Esophagus muscularis mucosa (tissue), 4 donors: ENCODE data around the gene SWT1. TPM values are rescaled to one million over a fixed set of nuclear protein-coding genes. Genes with fewer than 3 reads are reported as not detected.

ENCODE experiments used
- DNase-seq: peaks from one replicate; pipeline ENCODE4 v3.0.0-alpha.2; 2017; ENCODE audit errors: extremely low spot score
- H3K27ac ChIP-seq, 4 donors: fragments of 200-600 bp; sonication (generic); replicated peaks in 1 of 4; 1 replicate in 3 of 4; 2 replicates in 1 of 4; pipeline ENCODE4 v1.5.1; 2016 to 2019; ENCODE audit warnings: mild to moderate bottlenecking in 1 of 4
- H3K27me3 ChIP-seq, 4 donors: fragments of 200-600 bp; sonication (generic); one replicate each; pipeline versions ENCODE4 v1.5.1 to v1.6.0; 2016 to 2019
- H3K36me3 ChIP-seq, 4 donors: fragments of 200-600 bp; sonication (generic); one replicate each; pipeline ENCODE4 v1.5.1; 2016 to 2019
- H3K4me1 ChIP-seq, 4 donors: fragments of 200-600 bp; sonication (generic); one replicate each; pipeline ENCODE4 v1.5.1; 2016 to 2019
- H3K4me3 ChIP-seq, 4 donors: fragments of 200-600 bp; sonication (generic); 1 replicate in 2 of 4; 2 replicates in 2 of 4; pipeline ENCODE4 v1.5.1; 2016 to 2019; ENCODE audit warnings: mild to moderate bottlenecking in 4 of 4, moderate library complexity in 1 of 4
- H3K9me3 ChIP-seq, 4 donors: fragments of 200-600 bp; sonication (generic); 1 replicate in 3 of 4; 2 replicates in 1 of 4; pipeline ENCODE4 v1.5.1; 2016 to 2019
- CTCF ChIP-seq, 3 experiments: fragments of 200-600 bp in 2 of 3; fragments of 450-650 bp in 1 of 3; sonication (generic) in 2 of 3; IDR thresholded peaks; one replicate each; pipeline ENCODE4 v1.5.1; 2017 to 2019; ENCODE audit warnings: antibody characterized with exemption in 3 of 3, mild to moderate bottlenecking in 2 of 3, moderate library complexity in 1 of 3
- EP300 ChIP-seq: sonication (generic); formaldehyde crosslinking; IDR thresholded peaks from one replicate; pipeline ENCODE4 v1.6.1; 2017; ENCODE audit warnings: antibody characterized with exemption
- POLR2A ChIP-seq: fragments of 450-650 bp; IDR thresholded peaks from one replicate; pipeline ENCODE4 v1.6.1; 2017; ENCODE audit warnings: antibody characterized with exemption, moderate library complexity, mild to moderate bottlenecking, low read depth
- POLR2AphosphoS5 ChIP-seq, 2 donors: sonication (generic); formaldehyde crosslinking; IDR thresholded peaks; one replicate each; pipeline ENCODE4 v1.6.1; 2017; ENCODE audit warnings: antibody characterized with exemption in 2 of 2
- WGBS: methylation state at CpG from one replicate; pipeline ENCODE4 v1.1.5; 2018; 5-methylcytosine and 5-hydroxymethylcytosine counted together
- intact Hi-C: fragments of 100-400 bp; cut with DNase I; formaldehyde crosslinking; loops from one replicate; pipeline ENCODE4 v1.15.1; 2023
- total RNA-seq, 4 donors: library from RNA; depleted of rRNA; stranded (reverse); fragments of >200 nt; gene quantifications; one replicate each; pipeline versions ENCODE4 v1.1.0 to v1.2.1, GENCODE V29; 2016

SWT1 gene
- total RNA-seq, 4 donors from 2014 or later, result 5.8 to 9.6 (median 6.3) TPM

GRCh38 chr1:185112356-185112755 lies 44.6 kb upstream of the SWT1 start:
- Histone ChIP-seq H3K36me3 (no peaks in the 10 kb centered on the region), H3K27me3 (no peaks in the 10 kb centered on the region), H3K4me3 (no peak overlapping the region), H3K4me1 (no peaks in the 10 kb centered on the region), H3K9me3 (peaks cover 0 to 22% (median 10%) of the 10 kb centered on the region in 4 donors), H3K27ac (no peak overlapping the region)
- intact Hi-C loops, result no loop called here
- 78% methylated on average over 2 of the region's 2 CpGs for WGBS
- TF ChIP-seq POLR2AphosphoS5 (IDR thresholded peaks at IDR 0.05), result no peak
- no peak for TF ChIP-seq POLR2A
- TF ChIP-seq CTCF (IDR thresholded peaks at IDR 0.05), result no peak
- no peak for TF ChIP-seq EP300
- DNase-seq, result no peak

GRCh38 chr1:185129708-185130107 lies 27.3 kb upstream of the SWT1 start:
- TF ChIP-seq POLR2A (no peak), CTCF (IDR thresholded peaks at IDR 0.05) (no peak), POLR2AphosphoS5 (IDR thresholded peaks at IDR 0.05) (no peak), EP300 (no peak)
- Histone ChIP-seq H3K4me1 (no peaks in the 10 kb centered on the region), H3K36me3 (peaks cover 32 to 99% (median 75%) of the 10 kb centered on the region in 4 donors), H3K27ac (no peak overlapping the region), H3K4me3 (no peak overlapping the region), H3K9me3 (no peaks in the 10 kb centered on the region), H3K27me3 (no peaks in the 10 kb centered on the region)
- intact Hi-C loops, result no loop called here
- no peak for DNase-seq
- 93% methylated on average over 2 of the region's 2 CpGs for WGBS

GRCh38 chr1:185132534-185132933 lies 24.4 kb upstream of the SWT1 start:
- Histone ChIP-seq H3K4me3 (no peak overlapping the region), H3K36me3 (peaks cover 28 to 99% (median 73%) of the 10 kb centered on the region in 4 donors), H3K9me3 (no peaks in the 10 kb centered on the region), H3K4me1 (no peaks in the 10 kb centered on the region), H3K27ac (no peak overlapping the region), H3K27me3 (no peaks in the 10 kb centered on the region)
- no peak for DNase-seq
- intact Hi-C loops, result no loop called here
- WGBS, result 96% methylated on average over 1 of the region's 1 CpG
- TF ChIP-seq POLR2AphosphoS5 (IDR thresholded peaks at IDR 0.05), result no peak
- no peak for TF ChIP-seq POLR2A
- TF ChIP-seq CTCF (IDR thresholded peaks at IDR 0.05), result no peak
- no peak for TF ChIP-seq EP300

GRCh38 chr1:185137896-185138545 lies 18.9 kb upstream of the SWT1 start:
- Histone ChIP-seq H3K4me1 (no peaks in the 10 kb centered on the region), H3K27ac (no peak overlapping the region), H3K27me3 (no peaks in the 10 kb centered on the region), H3K9me3 (no peaks in the 10 kb centered on the region), H3K36me3 (peaks cover 24 to 89% (median 55%) of the 10 kb centered on the region in 4 donors), H3K4me3 (no peak overlapping the region)
- no peak for DNase-seq
- TF ChIP-seq CTCF (IDR thresholded peaks at IDR 0.05) (no peak), POLR2AphosphoS5 (IDR thresholded peaks at IDR 0.05) (no peak), EP300 (no peak), POLR2A (no peak)
- 94% methylated on average over 1 of the region's 1 CpG for WGBS
- intact Hi-C loops, result no loop called here

GRCh38 chr1:185139246-185139645 lies 17.7 kb upstream of the SWT1 start:
- Histone ChIP-seq H3K4me3 (no peak overlapping the region), H3K27me3 (no peaks in the 10 kb centered on the region), H3K9me3 (no peaks in the 10 kb centered on the region), H3K4me1 (no peaks in the 10 kb centered on the region), H3K36me3 (peaks cover 18 to 87% (median 51%) of the 10 kb centered on the region in 4 donors), H3K27ac (no peak overlapping the region)
- no peak for TF ChIP-seq CTCF (IDR thresholded peaks at IDR 0.05)
- TF ChIP-seq POLR2AphosphoS5 (IDR thresholded peaks at IDR 0.05), result no peak
- no peak for TF ChIP-seq EP300
- no peak for TF ChIP-seq POLR2A
- intact Hi-C loops, result no loop called here
- 95% methylated on average over 4 of the region's 4 CpGs for WGBS
- no peak for DNase-seq
